ENCODE data around the gene CAMTA1.

Gene CAMTA1

DNA sequence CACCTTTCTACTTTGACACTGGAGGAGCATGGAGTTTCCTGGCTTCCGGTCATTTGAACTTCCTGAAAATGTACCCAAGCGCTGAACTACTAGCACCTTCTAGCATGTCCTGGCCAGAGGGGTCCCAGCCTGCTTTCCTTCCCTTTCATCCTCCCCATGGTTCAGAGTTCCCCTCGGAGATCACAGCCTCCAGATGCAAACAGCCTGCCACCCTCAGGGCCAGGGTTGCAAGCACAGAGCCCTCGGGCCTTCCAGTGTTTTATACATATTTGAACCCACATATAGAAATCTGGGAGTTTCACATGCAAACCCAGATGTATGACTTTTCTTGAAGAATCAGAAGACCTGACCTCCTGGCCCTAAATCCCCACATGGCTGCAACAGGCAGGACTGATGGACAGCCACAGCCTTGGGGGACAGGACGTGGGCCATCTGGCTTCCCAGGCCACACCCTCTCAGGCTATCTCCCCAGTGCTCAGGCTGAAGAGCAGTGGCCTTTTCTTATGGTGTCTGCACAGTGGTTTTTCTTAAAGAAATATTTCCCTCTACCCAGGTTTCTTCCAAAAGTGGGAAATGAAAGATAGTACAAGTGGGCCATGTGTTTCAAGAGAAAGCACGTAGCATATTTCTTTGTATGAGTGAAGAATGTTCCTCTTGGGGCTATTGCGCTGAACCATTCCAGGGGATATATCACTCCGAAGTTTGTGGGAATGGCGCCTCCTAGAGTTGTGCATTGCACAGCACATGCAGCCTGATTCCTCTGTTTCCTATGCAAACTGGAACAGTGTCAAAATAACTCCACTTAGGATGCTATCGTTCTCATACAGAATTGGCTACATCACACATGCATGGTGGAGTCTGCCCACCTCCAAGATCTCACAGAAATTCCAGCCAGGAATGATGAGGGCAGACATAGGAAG is 753.9 kb downstream of the CAMTA1 start:
- H3K4me3 Mint-ChIP-seq = no peak overlapping the region
- H3K4me1 Mint-ChIP-seq (ENCODE audit: low read depth) = no peaks in the 10 kb centered on the region
- no peak overlapping the region for H3K27ac Mint-ChIP-seq
- H3K9me3 Mint-ChIP-seq = no peaks in the 10 kb centered on the region
- H3K27me3 Mint-ChIP-seq = peaks cover 14% of the 10 kb centered on the region
- no peaks in the 10 kb centered on the region for H3K36me3 Mint-ChIP-seq (ENCODE audit: low read depth)
- intact Hi-C loops (cut with micrococcal nuclease) = no loop called here

DNA sequence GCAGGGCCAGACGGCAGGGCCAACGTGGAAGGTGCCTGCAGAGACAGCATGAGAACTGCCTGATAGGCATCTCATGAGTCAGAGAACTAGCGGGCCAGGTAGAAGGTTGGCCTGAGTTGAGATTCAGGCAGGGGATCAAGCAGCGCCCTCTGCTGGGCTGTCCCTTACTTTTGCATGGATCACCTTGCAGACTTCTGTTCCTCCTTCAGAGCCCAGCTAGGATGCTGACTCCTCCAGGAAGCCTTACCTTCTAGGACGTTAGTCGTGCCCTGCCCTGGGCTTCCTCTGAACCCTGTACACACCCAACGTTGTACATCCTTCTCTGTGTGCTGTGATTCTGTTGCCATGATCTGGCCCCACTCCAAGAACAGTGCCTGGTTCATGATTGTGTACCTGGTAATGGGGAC is 754.5 kb downstream of the CAMTA1 start:
- no peaks in the 10 kb centered on the region for H3K36me3 Mint-ChIP-seq (ENCODE audit: low read depth)
- no peaks in the 10 kb centered on the region for H3K9me3 Mint-ChIP-seq
- no peak overlapping the region for H3K4me3 Mint-ChIP-seq
- H3K4me1 Mint-ChIP-seq (ENCODE audit: low read depth) = no peaks in the 10 kb centered on the region
- H3K27ac Mint-ChIP-seq = no peak overlapping the region
- peaks cover 11% of the 10 kb centered on the region for H3K27me3 Mint-ChIP-seq
- intact Hi-C loops (cut with micrococcal nuclease) = no loop called here

DNA sequence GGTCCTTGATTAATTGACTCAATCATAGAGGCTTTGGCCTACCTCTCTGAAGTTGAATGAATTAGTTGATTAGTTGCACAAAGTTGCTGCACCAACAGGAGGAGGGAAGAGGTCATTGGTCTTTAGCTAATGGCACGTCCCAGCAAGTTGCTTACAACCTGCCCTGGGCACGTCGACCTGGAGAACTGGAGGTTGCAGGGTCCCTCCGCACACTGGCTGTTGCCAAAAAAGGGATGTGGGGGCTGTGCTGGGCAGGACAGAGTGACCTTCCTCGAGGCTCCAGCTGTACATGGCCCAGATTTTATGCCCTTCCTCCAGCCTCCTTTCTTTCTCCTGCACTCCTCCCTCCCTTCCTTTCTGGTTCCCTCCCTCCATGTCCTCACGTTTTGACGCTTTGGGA is 755.6 kb downstream of the CAMTA1 start:
- Mint-ChIP-seq H3K4me3 (no peak overlapping the region), H3K36me3 (ENCODE audit: low read depth) (no peaks in the 10 kb centered on the region), H3K4me1 (ENCODE audit: low read depth) (no peaks in the 10 kb centered on the region), H3K27me3 (peaks cover 4% of the 10 kb centered on the region), H3K9me3 (no peaks in the 10 kb centered on the region), H3K27ac (no peak overlapping the region)
- intact Hi-C loops (cut with micrococcal nuclease) = no loop called here

DNA sequence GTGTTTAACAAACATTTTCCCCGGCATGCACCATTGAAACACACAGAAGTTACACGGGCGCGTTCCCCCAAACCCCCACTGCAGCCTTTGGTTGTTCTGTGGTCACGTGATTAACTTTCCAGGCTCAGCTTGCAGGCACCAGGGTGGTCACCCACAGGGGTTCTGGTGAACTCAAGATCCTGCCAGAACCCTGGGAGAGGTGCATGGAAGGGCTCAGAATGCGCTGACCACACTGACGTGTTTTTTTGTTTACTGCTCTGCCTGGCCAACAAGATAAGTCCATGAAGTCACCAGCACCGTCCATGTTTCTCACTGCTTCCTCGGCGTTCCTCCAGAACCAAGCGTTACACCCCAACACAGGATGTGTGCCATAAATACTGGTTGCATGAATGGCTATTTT is 756.4 kb downstream of the CAMTA1 start:
- intact Hi-C loops (cut with micrococcal nuclease) = no loop called here
- no peak overlapping the region for H3K4me3 Mint-ChIP-seq
- H3K27me3 Mint-ChIP-seq = peaks cover 3% of the 10 kb centered on the region
- no peaks in the 10 kb centered on the region for H3K9me3 Mint-ChIP-seq
- H3K4me1 Mint-ChIP-seq (ENCODE audit: low read depth) = no peaks in the 10 kb centered on the region
- no peak overlapping the region for H3K27ac Mint-ChIP-seq
- H3K36me3 Mint-ChIP-seq (ENCODE audit: low read depth) = no peaks in the 10 kb centered on the region

DNA sequence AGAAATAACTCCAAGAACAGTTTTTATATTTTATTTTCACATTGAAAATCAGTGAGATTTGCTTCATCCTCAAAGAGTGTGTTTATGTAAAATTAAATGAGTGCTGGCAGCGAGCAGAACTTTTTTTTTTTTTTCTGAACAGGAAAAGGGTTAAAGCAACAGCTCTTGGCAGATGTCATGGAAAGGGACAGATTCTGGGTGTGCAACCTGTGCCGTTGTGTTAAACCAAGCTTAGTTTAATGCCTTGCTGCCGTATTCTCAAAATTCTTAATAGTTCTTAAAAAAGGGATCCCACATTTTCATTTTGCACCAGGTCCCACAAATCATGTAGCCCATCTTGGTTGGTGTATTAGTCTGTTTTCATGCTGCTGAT is 758.5 kb downstream of the CAMTA1 start:
- no peaks in the 10 kb centered on the region for H3K36me3 Mint-ChIP-seq (ENCODE audit: low read depth)
- no peaks in the 10 kb centered on the region for H3K9me3 Mint-ChIP-seq
- no peaks in the 10 kb centered on the region for H3K4me1 Mint-ChIP-seq (ENCODE audit: low read depth)
- no peaks in the 10 kb centered on the region for H3K27me3 Mint-ChIP-seq
- H3K4me3 Mint-ChIP-seq = no peak overlapping the region
- H3K27ac Mint-ChIP-seq = no peak overlapping the region
- intact Hi-C loops (cut with micrococcal nuclease) = no loop called here

DNA sequence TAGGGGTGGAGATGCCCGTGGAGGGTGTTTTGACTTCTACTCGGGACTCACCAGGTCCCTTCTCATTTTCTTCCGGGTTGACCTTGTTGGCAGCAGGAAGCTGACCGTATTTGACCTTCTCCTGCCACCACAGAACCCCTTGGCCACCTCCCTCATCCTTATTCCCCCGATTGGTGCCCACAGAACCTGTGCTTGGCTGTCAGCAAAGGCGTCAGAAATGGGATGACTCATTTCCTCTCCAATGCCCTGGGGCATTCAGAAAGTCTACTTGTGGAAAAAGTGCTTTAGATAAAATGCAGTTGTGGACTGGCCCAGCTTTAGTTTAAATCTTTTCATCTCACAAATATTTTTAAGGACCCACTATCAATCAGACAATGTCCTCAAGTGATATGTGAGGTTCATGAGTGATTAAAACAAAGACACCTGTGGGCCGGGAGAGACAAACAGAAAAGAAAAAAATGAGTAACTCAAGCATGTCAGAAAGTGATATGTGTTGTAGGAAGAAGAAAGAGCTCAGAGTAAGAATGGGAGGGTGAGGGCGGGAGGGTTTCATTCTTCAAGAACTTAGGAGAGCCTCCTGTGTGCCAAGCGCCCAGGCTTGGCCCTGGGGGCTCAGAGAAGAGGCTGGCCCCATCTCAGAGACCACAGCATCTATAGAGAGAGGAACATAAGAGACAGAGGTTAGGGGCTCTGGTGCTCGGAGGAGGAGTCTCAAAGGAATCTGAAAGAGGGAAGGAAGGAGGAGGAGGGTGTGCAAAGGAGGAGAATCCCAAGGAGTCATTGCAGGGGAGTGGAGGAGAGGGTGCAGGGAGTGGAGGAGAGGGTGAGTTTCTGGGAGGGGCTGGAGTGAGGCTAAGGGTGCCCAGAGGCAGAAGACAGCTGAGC is 764.3 kb downstream of the CAMTA1 start:
- H3K4me1 Mint-ChIP-seq (ENCODE audit: low read depth) = peaks cover 11% of the 10 kb centered on the region
- no peak overlapping the region for H3K4me3 Mint-ChIP-seq
- H3K36me3 Mint-ChIP-seq (ENCODE audit: low read depth) = no peaks in the 10 kb centered on the region
- H3K27ac Mint-ChIP-seq = no peak overlapping the region
- no peaks in the 10 kb centered on the region for H3K9me3 Mint-ChIP-seq
- intact Hi-C loops (cut with micrococcal nuclease) = no loop called here
- peaks cover 3% of the 10 kb centered on the region for H3K27me3 Mint-ChIP-seq

DNA sequence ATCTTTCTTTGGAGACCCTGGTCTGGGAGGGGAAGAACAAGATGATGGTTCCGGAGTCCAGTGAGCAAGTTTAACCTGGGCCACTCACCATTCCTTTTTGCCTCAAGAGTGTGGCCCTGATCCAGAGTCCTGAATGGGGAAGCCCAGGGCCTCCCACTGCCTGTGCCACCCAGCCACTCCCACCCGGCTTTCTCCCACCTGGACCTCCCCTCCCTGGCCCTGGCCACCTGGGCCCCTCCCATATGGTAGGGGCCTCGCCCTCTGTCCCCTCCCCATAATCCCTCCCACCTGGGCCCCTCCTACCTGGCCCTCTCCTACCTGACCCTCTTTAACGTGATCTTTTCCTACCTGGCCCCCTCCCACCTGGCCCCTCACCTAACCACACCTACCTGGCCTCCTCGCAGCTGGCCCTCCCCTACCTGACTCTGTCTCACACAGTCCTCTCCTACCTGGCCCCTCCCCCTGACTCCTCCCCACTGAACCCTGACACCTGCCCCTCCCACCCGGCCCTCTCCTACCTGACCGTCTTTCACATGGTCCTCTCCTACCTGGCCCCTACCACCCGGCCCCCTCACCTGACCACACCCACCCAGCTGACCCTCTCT is 765.1 kb downstream of the CAMTA1 start:
- no peaks in the 10 kb centered on the region for H3K9me3 Mint-ChIP-seq
- H3K27me3 Mint-ChIP-seq = peaks cover 4% of the 10 kb centered on the region
- H3K27ac Mint-ChIP-seq = no peak overlapping the region
- intact Hi-C loops (cut with micrococcal nuclease) = no loop called here
- no peak overlapping the region for H3K4me3 Mint-ChIP-seq
- no peaks in the 10 kb centered on the region for H3K36me3 Mint-ChIP-seq (ENCODE audit: low read depth)
- peaks cover 11% of the 10 kb centered on the region for H3K4me1 Mint-ChIP-seq (ENCODE audit: low read depth)

DNA sequence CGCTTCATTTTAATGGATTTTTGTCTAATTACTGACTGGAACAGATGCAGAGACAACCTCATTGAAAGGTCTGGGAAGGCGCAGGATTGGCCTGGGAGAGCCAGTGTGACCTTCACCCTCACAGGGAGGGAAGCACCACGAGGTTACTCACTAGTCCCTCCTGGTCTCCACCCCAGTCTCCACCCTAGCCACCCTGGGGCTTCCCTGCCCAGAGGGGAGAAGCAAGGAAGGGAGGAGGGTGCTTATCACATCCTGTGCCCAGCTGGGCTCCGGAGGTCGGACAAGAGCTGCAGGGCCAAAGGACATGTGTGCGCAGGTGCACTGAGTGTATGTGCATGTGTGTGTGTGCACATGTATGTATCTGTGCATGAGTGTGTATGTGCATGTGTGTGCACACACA is 765.7 kb downstream of the CAMTA1 start:
- Mint-ChIP-seq H3K27ac (no peak overlapping the region), H3K4me1 (ENCODE audit: low read depth) (peaks cover 11% of the 10 kb centered on the region), H3K4me3 (no peak overlapping the region), H3K9me3 (no peaks in the 10 kb centered on the region), H3K27me3 (peaks cover 7% of the 10 kb centered on the region), H3K36me3 (ENCODE audit: low read depth) (no peaks in the 10 kb centered on the region)
- intact Hi-C loops (cut with micrococcal nuclease) = no loop called here

DNA sequence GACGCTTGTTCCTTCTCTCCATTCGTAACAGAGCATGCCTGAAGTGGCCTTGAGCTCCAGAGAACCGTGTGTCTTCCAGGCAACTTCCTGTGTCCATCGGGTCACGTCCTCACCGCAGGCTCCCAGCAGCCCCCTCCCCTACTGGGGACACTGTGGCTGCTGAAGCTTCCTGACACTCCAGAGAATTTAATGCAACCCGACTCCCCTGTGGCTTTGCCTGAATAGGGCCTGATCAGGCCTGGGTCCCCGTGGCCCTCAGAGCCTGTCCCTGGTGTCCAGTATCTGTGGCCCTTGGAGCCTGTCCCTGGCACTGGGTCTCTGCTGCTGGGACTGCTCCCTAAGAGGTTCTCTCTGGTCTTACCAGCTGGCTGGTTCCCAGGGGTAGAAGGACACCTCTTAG is 766.2 kb downstream of the CAMTA1 start:
- intact Hi-C loops (cut with micrococcal nuclease) = no loop called here
- no peaks in the 10 kb centered on the region for H3K36me3 Mint-ChIP-seq (ENCODE audit: low read depth)
- peaks cover 11% of the 10 kb centered on the region for H3K4me1 Mint-ChIP-seq (ENCODE audit: low read depth)
- no peak overlapping the region for H3K27ac Mint-ChIP-seq
- H3K9me3 Mint-ChIP-seq = no peaks in the 10 kb centered on the region
- peaks cover 7% of the 10 kb centered on the region for H3K27me3 Mint-ChIP-seq
- H3K4me3 Mint-ChIP-seq = no peak overlapping the region

DNA sequence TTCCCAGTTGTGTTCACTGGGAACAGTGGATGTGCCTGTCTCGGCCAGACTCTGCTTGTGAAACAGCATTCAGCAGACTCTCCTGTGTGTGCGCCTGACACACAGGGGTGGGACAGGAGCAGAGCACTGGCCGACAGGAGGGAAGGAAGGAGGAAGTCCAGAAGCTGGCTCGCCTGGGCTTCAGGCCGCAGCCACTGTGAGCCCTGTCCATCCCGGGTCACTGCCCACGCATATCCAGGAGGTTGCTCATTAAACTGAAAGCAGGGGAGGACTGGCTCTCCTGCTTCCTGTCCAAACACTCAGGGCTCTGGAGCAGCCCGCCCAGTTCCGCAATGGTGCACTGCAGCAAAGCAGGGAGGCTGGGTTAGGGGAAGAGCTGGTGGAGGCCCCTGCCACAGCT is 767.1 kb downstream of the CAMTA1 start:
- Mint-ChIP-seq H3K4me3 (no peak overlapping the region), H3K27me3 (peaks cover 7% of the 10 kb centered on the region), H3K36me3 (ENCODE audit: low read depth) (no peaks in the 10 kb centered on the region), H3K27ac (no peak overlapping the region), H3K4me1 (ENCODE audit: low read depth) (peaks cover 11% of the 10 kb centered on the region), H3K9me3 (no peaks in the 10 kb centered on the region)
- intact Hi-C loops (cut with micrococcal nuclease) = no loop called here

DNA sequence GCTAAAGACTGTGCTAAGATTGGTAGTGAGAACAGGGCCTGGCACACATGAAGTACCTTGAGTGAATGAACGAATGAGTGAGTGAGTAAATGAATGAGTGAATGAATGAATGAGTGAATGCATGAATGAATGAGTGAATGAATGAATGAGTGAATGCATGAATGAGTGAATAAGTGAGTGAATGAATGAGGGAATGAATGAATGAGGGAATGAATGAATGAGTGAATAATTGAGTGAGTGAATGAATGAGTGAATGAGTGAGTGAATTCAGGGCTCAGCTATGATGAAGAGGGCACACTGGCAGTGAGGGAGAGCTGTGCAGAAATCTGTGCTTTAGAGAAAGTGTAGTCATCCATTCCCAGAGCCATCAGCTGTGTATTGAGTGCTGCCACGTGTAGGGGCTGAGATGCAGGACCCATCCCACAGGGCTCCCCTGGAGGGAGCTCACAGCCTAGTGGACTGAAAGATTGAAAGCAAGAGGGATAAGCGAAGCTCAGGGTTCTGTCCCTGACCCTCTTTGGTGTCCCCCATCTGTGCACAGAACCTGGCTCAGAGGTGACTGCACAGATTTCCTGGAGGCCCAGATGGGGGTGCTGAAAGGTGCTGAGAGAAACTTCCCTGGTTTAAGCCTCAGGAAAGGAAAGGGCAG is 767.9 kb downstream of the CAMTA1 start:
- no peaks in the 10 kb centered on the region for H3K36me3 Mint-ChIP-seq (ENCODE audit: low read depth)
- no peaks in the 10 kb centered on the region for H3K9me3 Mint-ChIP-seq
- H3K4me3 Mint-ChIP-seq = no peak overlapping the region
- H3K4me1 Mint-ChIP-seq (ENCODE audit: low read depth) = peaks cover 11% of the 10 kb centered on the region
- intact Hi-C loops (cut with micrococcal nuclease) = no loop called here
- peaks cover 7% of the 10 kb centered on the region for H3K27me3 Mint-ChIP-seq
- no peak overlapping the region for H3K27ac Mint-ChIP-seq

DNA sequence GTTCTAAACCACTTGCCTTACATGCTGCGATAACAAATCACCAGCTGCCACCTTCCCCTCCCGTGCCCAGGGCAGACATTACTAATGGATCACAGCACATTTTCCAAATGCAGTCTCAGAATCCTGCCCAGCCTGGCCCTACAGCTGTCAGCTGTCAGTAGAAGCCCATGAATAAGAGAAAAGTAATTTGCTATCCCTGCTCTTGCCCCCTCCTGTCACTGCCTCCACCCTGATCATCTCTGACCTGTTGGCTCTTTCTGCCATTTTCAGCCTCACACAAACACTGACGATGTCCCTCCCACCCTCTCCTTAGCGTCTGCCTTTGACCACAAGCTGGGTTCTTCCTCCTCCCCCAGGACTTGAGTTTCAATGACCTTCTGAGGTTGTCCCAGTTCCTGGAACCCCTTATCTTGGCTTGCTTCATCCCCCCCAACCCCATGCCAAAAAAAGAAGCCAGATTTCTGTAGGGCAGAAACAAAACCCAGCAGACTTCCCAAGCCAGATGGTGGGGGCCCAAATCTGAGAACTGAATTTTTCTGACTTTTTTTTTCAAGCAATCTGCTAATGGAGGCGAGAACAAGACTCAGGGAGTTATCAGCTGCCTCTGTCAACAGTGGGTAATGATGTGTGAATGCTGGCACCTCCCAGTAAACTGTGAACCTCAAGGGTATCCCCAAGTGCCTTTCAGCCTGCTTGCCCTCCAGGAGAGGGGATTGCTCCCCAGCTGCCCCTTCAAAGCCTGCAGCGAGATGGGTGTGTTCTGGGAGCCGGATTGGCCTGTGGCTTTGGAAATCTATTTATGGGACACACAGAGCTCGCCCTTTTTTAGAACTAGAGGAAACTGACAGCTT is 769.4 kb downstream of the CAMTA1 start:
- H3K4me3 Mint-ChIP-seq = no peak overlapping the region
- H3K27ac Mint-ChIP-seq = no peak overlapping the region
- intact Hi-C loops (cut with micrococcal nuclease) = no loop called here

More for the DNA sequence above, 769.4 kb downstream of the CAMTA1 start:
- Mint-ChIP-seq H3K4me1 (ENCODE audit: low read depth) (peaks cover 6% of the 10 kb centered on the region), H3K9me3 (no peaks in the 10 kb centered on the region), H3K27me3 (peaks cover 7% of the 10 kb centered on the region), H3K36me3 (ENCODE audit: low read depth) (no peaks in the 10 kb centered on the region)

Data from dendritic cell treated with granulocyte-macrophage colony-stimulating factor and Interleukin-4, amounts not matched to agents 40 ng/mL and 50 ng/mL, for 4 days (primary cell).